HG03025 (cell line): Measurements from ENCODE around the gene GOLGA8K.
"Not testable (repeated sequence)": the region's sequence is repeated elsewhere in the genome, so short reads cannot be mapped to it uniquely, and the experiment has no call there.

Experiments used
- ATAC-seq: cut with Tn5 transposase; IDR thresholded peaks from one replicate; pipeline ENCODE4 v1.9.1; 2021; ENCODE audit warnings: mild to moderate bottlenecking, moderate library complexity; ENCODE audit not compliant: unreplicated experiment, low FRiP score

Gene GOLGA8K

GRCh38 chr15:32356909-32357308, 46.2 kb downstream of the GOLGA8K start:
- ATAC-seq = not testable (repeated sequence)

GRCh38 chr15:32352748-32353147, 50.3 kb downstream of the GOLGA8K start:
- not testable (repeated sequence) for ATAC-seq

GRCh38 chr15:32350563-32351220, 52.4 kb downstream of the GOLGA8K start:
- ATAC-seq = not testable (repeated sequence)

- ATAC-seq = not testable (repeated sequence)
Measured at GRCh38 chr15:32347037-32347436, 56.1 kb downstream of the GOLGA8K start.

GRCh38 chr15:32345978-32346547, 57.0 kb downstream of the GOLGA8K start:
- ATAC-seq = not testable (repeated sequence)

GRCh38 chr15:32343921-32344320, 59.2 kb downstream of the GOLGA8K start:
- not testable (repeated sequence) for ATAC-seq
